ENCODE measurements around the gene LLPH. TPM values are rescaled to one million over a fixed set of nuclear protein-coding genes. Genes with fewer than 3 reads are reported as not detected.

Gene LLPH
- total and polyA plus RNA-seq, 2 of the 13 experiments (the other 11 are each of a cell fraction or from before 2014, with no cell fraction given), result 4.2 to 25.6 TPM

GRCh38 chr12:66107451-66107915, 23.1 kb downstream of the LLPH start (continued):
- TF ChIP-seq, protein P1, sequence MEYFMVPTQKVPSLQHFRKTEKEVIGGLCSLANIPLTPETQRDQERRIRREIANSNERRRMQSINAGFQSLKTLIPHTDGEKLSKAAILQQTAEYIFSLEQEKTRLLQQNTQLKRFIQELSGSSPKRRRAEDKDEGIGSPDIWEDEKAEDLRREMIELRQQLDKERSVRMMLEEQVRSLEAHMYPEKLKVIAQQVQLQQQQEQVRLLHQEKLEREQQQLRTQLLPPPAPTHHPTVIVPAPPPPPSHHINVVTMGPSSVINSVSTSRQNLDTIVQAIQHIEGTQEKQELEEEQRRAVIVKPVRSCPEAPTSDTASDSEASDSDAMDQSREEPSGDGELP (IDR thresholded peaks at IDR 0.05; ENCODE audit: borderline replicate concordance, low read depth), result no peak
- TF ChIP-seq ZNF367 (CRISPR knock-in tag; IDR thresholded peaks at IDR 0.05; ENCODE audit: borderline replicate concordance) (no peak), ZNF552 (CRISPR knock-in tag; IDR thresholded peaks at IDR 0.05; ENCODE audit: borderline replicate concordance) (no peak), ZBTB21 (CRISPR knock-in tag; IDR thresholded peaks at IDR 0.05) (no peak), ZNF10 (CRISPR knock-in tag; IDR thresholded peaks at IDR 0.05; ENCODE audit: borderline replicate concordance, low read depth) (no peak), MXD4 (CRISPR knock-in tag; IDR thresholded peaks at IDR 0.05) (no peak), ZNF768 (CRISPR knock-in tag; IDR thresholded peaks at IDR 0.05) (no peak), RNF2 (conservative IDR thresholded peaks at IDR 0.05; ENCODE audit: low read depth) (no peak), PITX1 (CRISPR knock-in tag; IDR thresholded peaks at IDR 0.05) (no peak), HOXD1 (CRISPR knock-in tag; IDR thresholded peaks at IDR 0.05) (no peak), MXD3 (CRISPR knock-in tag; IDR thresholded peaks at IDR 0.05) (no peak), AGO2 (optimal IDR thresholded peaks at IDR 0.05; ENCODE audit: low read depth, low read length) (no peak), ATF2 (CRISPR knock-in tag; IDR thresholded peaks at IDR 0.05) (no peak), SP5 (CRISPR knock-in tag; IDR thresholded peaks at IDR 0.05; ENCODE audit: borderline replicate concordance, low read depth) (no peak), ZSCAN9 (CRISPR knock-in tag; IDR thresholded peaks at IDR 0.05; ENCODE audit: borderline replicate concordance) (no peak), RXRA (CRISPR knock-in tag; IDR thresholded peaks at IDR 0.05) (no peak), ZNF513 (CRISPR knock-in tag; conservative IDR thresholded peaks at IDR 0.05) (no peak), TARDBP (CRISPR knock-in tag; IDR thresholded peaks at IDR 0.05) (0 out of 2 replicates have a peak, but pooled peaks have one; percentile 27), SMAD3 (CRISPR knock-in tag; IDR thresholded peaks at IDR 0.05) (no peak), HDAC6 (IDR thresholded peaks at IDR 0.05; ENCODE audit: low read depth, low read length) (no peak), ZNF891 (CRISPR knock-in tag; IDR thresholded peaks at IDR 0.05) (no peak), EEA1 (CRISPR knock-in tag; IDR thresholded peaks at IDR 0.05; ENCODE audit: borderline replicate concordance) (no peak), SIN3A (IDR thresholded peaks at IDR 0.05; ENCODE audit: borderline replicate concordance, low read depth, low read length) (no peak)
- TF ChIP-seq, protein P2, sequence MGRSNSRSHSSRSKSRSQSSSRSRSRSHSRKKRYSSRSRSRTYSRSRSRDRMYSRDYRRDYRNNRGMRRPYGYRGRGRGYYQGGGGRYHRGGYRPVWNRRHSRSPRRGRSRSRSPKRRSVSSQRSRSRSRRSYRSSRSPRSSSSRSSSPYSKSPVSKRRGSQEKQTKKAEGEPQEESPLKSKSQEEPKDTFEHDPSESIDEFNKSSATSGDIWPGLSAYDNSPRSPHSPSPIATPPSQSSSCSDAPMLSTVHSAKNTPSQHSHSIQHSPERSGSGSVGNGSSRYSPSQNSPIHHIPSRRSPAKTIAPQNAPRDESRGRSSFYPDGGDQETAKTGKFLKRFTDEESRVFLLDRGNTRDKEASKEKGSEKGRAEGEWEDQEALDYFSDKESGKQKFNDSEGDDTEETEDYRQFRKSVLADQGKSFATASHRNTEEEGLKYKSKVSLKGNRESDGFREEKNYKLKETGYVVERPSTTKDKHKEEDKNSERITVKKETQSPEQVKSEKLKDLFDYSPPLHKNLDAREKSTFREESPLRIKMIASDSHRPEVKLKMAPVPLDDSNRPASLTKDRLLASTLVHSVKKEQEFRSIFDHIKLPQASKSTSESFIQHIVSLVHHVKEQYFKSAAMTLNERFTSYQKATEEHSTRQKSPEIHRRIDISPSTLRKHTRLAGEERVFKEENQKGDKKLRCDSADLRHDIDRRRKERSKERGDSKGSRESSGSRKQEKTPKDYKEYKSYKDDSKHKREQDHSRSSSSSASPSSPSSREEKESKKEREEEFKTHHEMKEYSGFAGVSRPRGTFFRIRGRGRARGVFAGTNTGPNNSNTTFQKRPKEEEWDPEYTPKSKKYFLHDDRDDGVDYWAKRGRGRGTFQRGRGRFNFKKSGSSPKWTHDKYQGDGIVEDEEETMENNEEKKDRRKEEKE (IDR thresholded peaks at IDR 0.05), result no peak
